ENCODE results near the gene BCAM. TPM values are rescaled to one million over a fixed set of nuclear protein-coding genes. Genes with fewer than 3 reads are reported as not detected.
A peak's percentile ranks its signal among the peaks of the same experiment; 100 is the strongest.

Gene BCAM
- total RNA-seq, 1 experiment from 2014 or later, result 12.9 TPM

- no peaks in the 10 kb centered on the region for H3K9me3 ChIP-seq (ENCODE audit: low read length)
- TSS peak; percentile 88 for BruUV-seq (replicated peaks)
- H3K9ac ChIP-seq (ENCODE audit: low read length), result peak overlapping the region; percentile 78
- peak overlapping the region; percentile 84 for H3K4me3 ChIP-seq (ENCODE audit: low read length)
- POLR2A ChIA-PET (ENCODE audit: unreplicated experiment), result no interaction called here
- ATAC-seq (peak; percentile 21), DNase-seq (peak; percentile 62)
- H3K4me1 ChIP-seq (ENCODE audit: insufficient read depth, low read length), result peaks cover 14% of the 10 kb centered on the region
- no peaks in the 10 kb centered on the region for H3F3A ChIP-seq (ENCODE audit: low read length, unreplicated experiment)
- peaks cover 45% of the 10 kb centered on the region for H3K79me2 ChIP-seq (ENCODE audit: low read length)
- no peak for TF ChIP-seq EZH2 (IDR thresholded peaks at IDR 0.05; ENCODE audit: low read length, unreplicated experiment)
- TF ChIP-seq CTCF (conservative IDR thresholded peaks at IDR 0.05; ENCODE audit: low read depth, low read length), result no peak
- no peak for TF ChIP-seq EZH2phosphoT487 (IDR thresholded peaks at IDR 0.05; ENCODE audit: borderline replicate concordance, low read length)
- CTCF ChIA-PET, result no interaction called here
- no peaks in the 10 kb centered on the region for H3K9me2 ChIP-seq (replicated peaks; ENCODE audit: low read length)
- H2AFZ ChIP-seq (ENCODE audit: low read length), result peak overlapping the region; percentile 64
- H4K20me1 ChIP-seq (ENCODE audit: low read length), result no peaks in the 10 kb centered on the region
- intact Hi-C loops (cut with micrococcal nuclease), result loop anchor here (5.0 to 10.0 kb wide), 3 partner anchors 45 to 273 kb away; partner anchors contain the start of gene TOMM40
- H3K27me3 ChIP-seq (ENCODE audit: low read length), result no peaks in the 10 kb centered on the region
- H3K36me3 ChIP-seq (ENCODE audit: low read depth, low read length), result no peaks in the 10 kb centered on the region
- peak overlapping the region; percentile 36 for H3K27ac ChIP-seq (ENCODE audit: low read length)
- H3K4me2 ChIP-seq (ENCODE audit: low read length), result peak overlapping the region; percentile 84
Measured at GRCh38 chr19:44847144-44848035, 38.5 kb downstream of the BCAM start.

GRCh38 chr19:44848036-44848811 is 39.3 kb downstream of the BCAM start:
- no peak for TF ChIP-seq EZH2phosphoT487 (IDR thresholded peaks at IDR 0.05; ENCODE audit: borderline replicate concordance, low read length)
- TF ChIP-seq EZH2 (IDR thresholded peaks at IDR 0.05; ENCODE audit: low read length, unreplicated experiment), result no peak
- no peak for TF ChIP-seq CTCF (conservative IDR thresholded peaks at IDR 0.05; ENCODE audit: low read depth, low read length)
- no TSS peak for BruUV-seq (replicated peaks)
- intact Hi-C loops (cut with micrococcal nuclease), result loop anchor here (5.0 to 10.0 kb wide), 3 partner anchors 44 to 273 kb away; partner anchors contain the start of gene TOMM40
- ChIA-PET CTCF (interaction anchor here (0.8 kb wide), 1 partner anchor 153 kb away, joined by 3 read pairs; no protein-coding TSS in a partner anchor), POLR2A (ENCODE audit: unreplicated experiment) (interaction anchor here (0.5 kb wide), 1 partner anchor 42 kb away, joined by 3 read pairs; no protein-coding TSS in a partner anchor)
- no peak for ATAC-seq
- Histone ChIP-seq H4K20me1 (ENCODE audit: low read length) (no peaks in the 10 kb centered on the region), H2AFZ (ENCODE audit: low read length) (peak overlapping the region; percentile 64), H3K9ac (ENCODE audit: low read length) (peak overlapping the region; percentile 78; the same call in 1 of the 2 replicates), H3K27me3 (ENCODE audit: low read length) (no peaks in the 10 kb centered on the region), H3K4me3 (ENCODE audit: low read length) (peak overlapping the region; percentile 84), H3F3A (ENCODE audit: low read length, unreplicated experiment) (no peaks in the 10 kb centered on the region), H3K27ac (ENCODE audit: low read length) (peak overlapping the region; percentile 36), H3K36me3 (ENCODE audit: low read depth, low read length) (no peaks in the 10 kb centered on the region), H3K4me1 (ENCODE audit: insufficient read depth, low read length) (peaks cover 14% of the 10 kb centered on the region), H3K4me2 (ENCODE audit: low read length) (peak overlapping the region; percentile 84), H3K79me2 (ENCODE audit: low read length) (peaks cover 45% of the 10 kb centered on the region), H3K9me3 (ENCODE audit: low read length) (no peaks in the 10 kb centered on the region), H3K9me2 (replicated peaks; ENCODE audit: low read length) (no peaks in the 10 kb centered on the region)
- DNase-seq, result peak; percentile 30
